WI38 (cell line): Measurements from ENCODE around the gene RPN1.

Source experiments
- H3K4me3 ChIP-seq: 2 replicates; pipeline ENCODE4 v1.5.1; 2011; ENCODE audit warnings: low read depth, mild to moderate bottlenecking, control low read depth, low read length
- TF ChIP-seq, protein P1 (sequence below): IDR thresholded peaks from 2 replicates; pipeline ENCODE4 v1.5.1; 2012; ENCODE audit warnings: low read depth, mild to moderate bottlenecking, control low read depth, low read length

RPN1 gene

DNA sequence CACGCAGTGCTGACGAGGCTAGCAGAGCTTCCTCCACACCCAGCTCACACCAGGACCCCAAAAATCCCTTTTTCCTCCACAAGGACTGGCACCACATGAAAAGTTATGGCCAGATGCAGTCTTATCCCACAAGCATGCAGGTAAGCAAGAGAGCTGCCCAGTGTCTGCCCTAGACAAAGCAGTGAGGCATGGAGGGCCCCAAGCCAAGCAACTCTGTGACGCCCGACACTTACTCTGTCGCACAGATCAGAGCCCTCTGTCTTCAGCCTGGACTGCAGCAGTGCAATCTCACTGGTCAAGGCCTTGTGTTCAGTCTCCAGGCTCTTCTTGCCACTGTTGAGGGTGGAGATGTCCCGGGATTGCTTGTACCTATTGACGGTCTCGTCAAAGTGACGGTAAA lies 28.7 kb downstream of the RPN1 start:
- TF ChIP-seq, protein P1, sequence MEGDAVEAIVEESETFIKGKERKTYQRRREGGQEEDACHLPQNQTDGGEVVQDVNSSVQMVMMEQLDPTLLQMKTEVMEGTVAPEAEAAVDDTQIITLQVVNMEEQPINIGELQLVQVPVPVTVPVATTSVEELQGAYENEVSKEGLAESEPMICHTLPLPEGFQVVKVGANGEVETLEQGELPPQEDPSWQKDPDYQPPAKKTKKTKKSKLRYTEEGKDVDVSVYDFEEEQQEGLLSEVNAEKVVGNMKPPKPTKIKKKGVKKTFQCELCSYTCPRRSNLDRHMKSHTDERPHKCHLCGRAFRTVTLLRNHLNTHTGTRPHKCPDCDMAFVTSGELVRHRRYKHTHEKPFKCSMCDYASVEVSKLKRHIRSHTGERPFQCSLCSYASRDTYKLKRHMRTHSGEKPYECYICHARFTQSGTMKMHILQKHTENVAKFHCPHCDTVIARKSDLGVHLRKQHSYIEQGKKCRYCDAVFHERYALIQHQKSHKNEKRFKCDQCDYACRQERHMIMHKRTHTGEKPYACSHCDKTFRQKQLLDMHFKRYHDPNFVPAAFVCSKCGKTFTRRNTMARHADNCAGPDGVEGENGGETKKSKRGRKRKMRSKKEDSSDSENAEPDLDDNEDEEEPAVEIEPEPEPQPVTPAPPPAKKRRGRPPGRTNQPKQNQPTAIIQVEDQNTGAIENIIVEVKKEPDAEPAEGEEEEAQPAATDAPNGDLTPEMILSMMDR, result no peak
- no peak overlapping the region for H3K4me3 ChIP-seq

DNA sequence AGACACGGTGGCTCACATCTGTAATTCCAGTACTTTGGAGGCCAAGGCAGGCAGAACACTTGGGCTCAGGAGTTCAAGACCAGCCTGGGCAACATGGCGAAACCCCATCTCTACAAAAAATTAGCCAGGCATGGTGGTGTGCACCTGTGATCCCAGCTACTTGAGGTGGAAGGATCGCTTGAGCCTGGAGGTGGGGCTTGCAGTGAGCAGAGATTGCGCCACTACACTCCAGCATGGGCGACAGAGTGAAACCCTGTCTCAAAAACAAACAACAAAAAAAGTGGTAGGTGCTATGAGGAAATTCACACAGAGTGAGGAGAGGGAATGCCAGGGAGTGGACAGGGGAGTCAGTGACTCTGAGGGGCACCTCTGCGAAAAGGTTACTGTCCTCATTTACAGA lies 29.4 kb downstream of the RPN1 start:
- TF ChIP-seq, protein P1, result no peak
- H3K4me3 ChIP-seq, result no peak overlapping the region

DNA sequence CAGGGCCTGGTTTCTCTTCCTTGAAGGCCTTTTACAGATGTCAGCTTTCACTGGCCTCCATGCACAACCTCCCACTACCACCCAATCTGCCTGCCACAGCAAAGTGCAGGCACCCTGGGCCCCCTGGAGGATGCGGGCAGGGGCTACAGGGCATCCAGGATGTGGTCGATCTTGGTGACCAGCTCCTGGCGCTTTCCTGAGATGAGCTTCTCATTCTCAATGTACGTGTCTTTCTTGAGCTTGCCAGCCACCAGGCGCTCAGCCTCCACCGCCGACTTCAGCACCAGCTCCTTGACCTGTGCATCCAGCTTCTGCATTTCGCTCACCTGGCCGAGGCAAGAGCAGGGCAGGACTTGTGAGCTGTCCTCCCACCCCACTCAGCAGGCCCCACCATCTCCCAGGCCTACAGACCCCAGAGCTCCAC lies 30.3 kb downstream of the RPN1 start:
- TF ChIP-seq, protein P1, result no peak
- H3K4me3 ChIP-seq, result no peak overlapping the region

GRCh38 chr3:128619146-128619890 lies 31.3 kb downstream of the RPN1 start:
- no peak overlapping the region for H3K4me3 ChIP-seq
- TF ChIP-seq, protein P1, result no peak

DNA sequence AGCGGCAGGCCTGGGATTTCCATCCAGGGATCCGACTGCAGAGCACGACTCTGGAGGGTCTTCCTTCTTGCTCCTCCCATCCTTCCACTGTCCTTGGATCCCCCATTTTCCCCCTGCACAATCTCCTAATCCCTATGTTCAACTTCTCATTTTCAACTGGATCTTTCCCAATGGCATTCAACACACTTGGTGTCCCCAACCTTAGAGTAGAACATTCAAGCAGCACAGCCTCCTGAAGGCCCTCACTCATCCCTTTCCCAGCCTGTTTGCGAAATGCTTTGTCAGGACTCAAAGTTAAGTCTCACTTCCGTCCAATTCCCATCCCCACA lies 32.3 kb downstream of the RPN1 start:
- H3K4me3 ChIP-seq, result peak overlapping the region; percentile 81
- TF ChIP-seq, protein P1, result no peak

- peak overlapping the region; percentile 81 for H3K4me3 ChIP-seq
- TF ChIP-seq, protein P1, result peak; percentile 75
Observed at GRCh38 chr3:128617557-128618397, 32.8 kb downstream of the RPN1 start.

- H3K4me3 ChIP-seq, result peak overlapping the region; percentile 37
- TF ChIP-seq, protein P1, result no peak
Observed at GRCh38 chr3:128617270-128617556, 33.4 kb downstream of the RPN1 start.
